ENCODE measurements around the gene APOL3.
A peak's percentile ranks its signal among the peaks of the same experiment; 100 is the strongest.
"Not testable (repeated sequence)": the region's sequence is repeated elsewhere in the genome, so short reads cannot be mapped to it uniquely, and the experiment has no call there.

APOL3 gene

GRCh38 chr22:36134182-36134581, 26.4 kb downstream of the APOL3 start:
- DNase-seq (ENCODE audit: low read depth), result no peak

- no peak for DNase-seq (ENCODE audit: low read depth)
Measured at GRCh38 chr22:36131907-36132306, 28.6 kb downstream of the APOL3 start.

- DNase-seq (ENCODE audit: low read depth), result no peak
Measured at GRCh38 chr22:36129486-36130388, 30.8 kb downstream of the APOL3 start.

- no peak for DNase-seq (ENCODE audit: low read depth)
Measured at GRCh38 chr22:36129071-36129470, 31.5 kb downstream of the APOL3 start.

- no peak for DNase-seq (ENCODE audit: low read depth)
Measured at GRCh38 chr22:36125994-36126531, 34.5 kb downstream of the APOL3 start.

GRCh38 chr22:36125434-36125833, 35.1 kb downstream of the APOL3 start:
- DNase-seq (ENCODE audit: low read depth), result no peak

- DNase-seq (ENCODE audit: low read depth), result no peak
Measured at GRCh38 chr22:36124666-36125065, 35.9 kb downstream of the APOL3 start.

GRCh38 chr22:36123673-36124630, 36.6 kb downstream of the APOL3 start:
- peak; percentile 73 for DNase-seq (ENCODE audit: low read depth)

GRCh38 chr22:36120621-36121351, 39.8 kb downstream of the APOL3 start:
- DNase-seq (ENCODE audit: low read depth), result not testable (repeated sequence)

- no peak for DNase-seq (ENCODE audit: low read depth)
Measured at GRCh38 chr22:36117053-36117554, 43.5 kb downstream of the APOL3 start.

GRCh38 chr22:36116127-36116526, 44.4 kb downstream of the APOL3 start:
- no peak for DNase-seq (ENCODE audit: low read depth)

GRCh38 chr22:36113121-36113520, 47.4 kb downstream of the APOL3 start:
- DNase-seq (ENCODE audit: low read depth), result no peak

GRCh38 chr22:36111316-36111715, 49.2 kb downstream of the APOL3 start:
- no peak for DNase-seq (ENCODE audit: low read depth)

- DNase-seq (ENCODE audit: low read depth), result no peak
Measured at GRCh38 chr22:36110306-36110881, 50.2 kb downstream of the APOL3 start.

- no peak for DNase-seq (ENCODE audit: low read depth)
Measured at GRCh38 chr22:36107436-36107835, 53.1 kb downstream of the APOL3 start.

GRCh38 chr22:36106910-36107309, 53.6 kb downstream of the APOL3 start:
- no peak for DNase-seq (ENCODE audit: low read depth)

GRCh38 chr22:36104988-36105387, 55.6 kb downstream of the APOL3 start:
- DNase-seq (ENCODE audit: low read depth), result no peak

GRCh38 chr22:36104435-36104834, 56.1 kb downstream of the APOL3 start:
- DNase-seq (ENCODE audit: low read depth), result no peak

GRCh38 chr22:36103891-36104290, 56.7 kb downstream of the APOL3 start:
- no peak for DNase-seq (ENCODE audit: low read depth)

- no peak for DNase-seq (ENCODE audit: low read depth)
Measured at GRCh38 chr22:36102995-36103394, 57.6 kb downstream of the APOL3 start.

GRCh38 chr22:36101756-36102155, 58.8 kb downstream of the APOL3 start:
- DNase-seq (ENCODE audit: low read depth), result no peak

Measured in non-pigmented ciliary epithelial cell (primary cell).